ENCODE data around the gene RADIL. TPM values are rescaled to one million over a fixed set of nuclear protein-coding genes. Genes with fewer than 3 reads are reported as not detected.

Gene RADIL
- total and polyA plus RNA-seq, 2 of the 13 experiments (the other 11 are each of a cell fraction or from before 2014, with no cell fraction given) = 0.05 to 0.09 TPM

- TF ChIP-seq ZNF781 (CRISPR knock-in tag; IDR thresholded peaks at IDR 0.05; ENCODE audit: borderline replicate concordance, not compliant biosample characterization) = no peak
- TF ChIP-seq TFDP2 (CRISPR knock-in tag; IDR thresholded peaks at IDR 0.05) = peak; percentile 82
- TF ChIP-seq, protein P1, sequence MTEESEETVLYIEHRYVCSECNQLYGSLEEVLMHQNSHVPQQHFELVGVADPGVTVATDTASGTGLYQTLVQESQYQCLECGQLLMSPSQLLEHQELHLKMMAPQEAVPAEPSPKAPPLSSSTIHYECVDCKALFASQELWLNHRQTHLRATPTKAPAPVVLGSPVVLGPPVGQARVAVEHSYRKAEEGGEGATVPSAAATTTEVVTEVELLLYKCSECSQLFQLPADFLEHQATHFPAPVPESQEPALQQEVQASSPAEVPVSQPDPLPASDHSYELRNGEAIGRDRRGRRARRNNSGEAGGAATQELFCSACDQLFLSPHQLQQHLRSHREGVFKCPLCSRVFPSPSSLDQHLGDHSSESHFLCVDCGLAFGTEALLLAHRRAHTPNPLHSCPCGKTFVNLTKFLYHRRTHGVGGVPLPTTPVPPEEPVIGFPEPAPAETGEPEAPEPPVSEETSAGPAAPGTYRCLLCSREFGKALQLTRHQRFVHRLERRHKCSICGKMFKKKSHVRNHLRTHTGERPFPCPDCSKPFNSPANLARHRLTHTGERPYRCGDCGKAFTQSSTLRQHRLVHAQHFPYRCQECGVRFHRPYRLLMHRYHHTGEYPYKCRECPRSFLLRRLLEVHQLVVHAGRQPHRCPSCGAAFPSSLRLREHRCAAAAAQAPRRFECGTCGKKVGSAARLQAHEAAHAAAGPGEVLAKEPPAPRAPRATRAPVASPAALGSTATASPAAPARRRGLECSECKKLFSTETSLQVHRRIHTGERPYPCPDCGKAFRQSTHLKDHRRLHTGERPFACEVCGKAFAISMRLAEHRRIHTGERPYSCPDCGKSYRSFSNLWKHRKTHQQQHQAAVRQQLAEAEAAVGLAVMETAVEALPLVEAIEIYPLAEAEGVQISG (CRISPR knock-in tag; IDR thresholded peaks at IDR 0.05) = no peak
- TF ChIP-seq SAFB2 (CRISPR knock-in tag; IDR thresholded peaks at IDR 0.05; ENCODE audit: borderline replicate concordance, low read depth) = no peak
- no peak for TF ChIP-seq ZNF224 (CRISPR knock-in tag; IDR thresholded peaks at IDR 0.05)
- no peak for TF ChIP-seq ZNF326 (CRISPR knock-in tag; IDR thresholded peaks at IDR 0.05; ENCODE audit: borderline replicate concordance)
- no peak for TF ChIP-seq RNF2 (conservative IDR thresholded peaks at IDR 0.05; ENCODE audit: low read depth)
- TF ChIP-seq HNRNPH1 (optimal IDR thresholded peaks at IDR 0.05; ENCODE audit: low read depth, low read length) = no peak
- peak; percentile 43; the same call in 1 of the 2 replicates for TF ChIP-seq NFYC (CRISPR knock-in tag; IDR thresholded peaks at IDR 0.05)
- TF ChIP-seq HNRNPK (IDR thresholded peaks at IDR 0.05; ENCODE audit: low read depth, low read length, poor library complexity, severe bottlenecking) = peak; percentile 48
- TF ChIP-seq, protein P2, sequence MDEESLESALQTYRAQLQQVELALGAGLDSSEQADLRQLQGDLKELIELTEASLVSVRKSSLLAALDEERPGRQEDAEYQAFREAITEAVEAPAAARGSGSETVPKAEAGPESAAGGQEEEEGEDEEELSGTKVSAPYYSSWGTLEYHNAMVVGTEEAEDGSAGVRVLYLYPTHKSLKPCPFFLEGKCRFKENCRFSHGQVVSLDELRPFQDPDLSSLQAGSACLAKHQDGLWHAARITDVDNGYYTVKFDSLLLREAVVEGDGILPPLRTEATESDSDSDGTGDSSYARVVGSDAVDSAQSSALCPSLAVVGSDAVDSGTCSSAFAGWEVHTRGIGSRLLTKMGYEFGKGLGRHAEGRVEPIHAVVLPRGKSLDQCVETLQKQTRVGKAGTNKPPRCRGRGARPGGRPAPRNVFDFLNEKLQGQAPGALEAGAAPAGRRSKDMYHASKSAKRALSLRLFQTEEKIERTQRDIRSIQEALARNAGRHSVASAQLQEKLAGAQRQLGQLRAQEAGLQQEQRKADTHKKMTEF (CRISPR knock-in tag; IDR thresholded peaks at IDR 0.05) = 0 out of 2 replicates have a peak, but pooled peaks have one; percentile 29
- TF ChIP-seq JUNB (CRISPR knock-in tag; IDR thresholded peaks at IDR 0.05; ENCODE audit: borderline replicate concordance) = no peak
- peak; percentile 25; the same call in 1 of the 2 replicates for TF ChIP-seq NR2C2 (CRISPR knock-in tag; IDR thresholded peaks at IDR 0.05; ENCODE audit: borderline replicate concordance)
- TF ChIP-seq BHLHE40 (IDR thresholded peaks at IDR 0.05; ENCODE audit: low read length) = no peak
- TF ChIP-seq BORCS8-MEF2B (CRISPR knock-in tag; IDR thresholded peaks at IDR 0.05) = no peak
- TF ChIP-seq ZNF777 (CRISPR knock-in tag; IDR thresholded peaks at IDR 0.05) = peak; percentile 45; the same call in 1 of the 2 replicates
- TF ChIP-seq ZSCAN20 (CRISPR knock-in tag; IDR thresholded peaks at IDR 0.05; ENCODE audit: borderline replicate concordance) = no peak
- no peak for TF ChIP-seq TFE3 (CRISPR knock-in tag; IDR thresholded peaks at IDR 0.05)
- no peak for TF ChIP-seq ZNF747 (CRISPR knock-in tag; IDR thresholded peaks at IDR 0.05; ENCODE audit: borderline replicate concordance)
- TF ChIP-seq SSRP1 (CRISPR knock-in tag; IDR thresholded peaks at IDR 0.05) = no peak
- TF ChIP-seq MTA3 (CRISPR knock-in tag; IDR thresholded peaks at IDR 0.05) = no peak
- TF ChIP-seq NBN (conservative IDR thresholded peaks at IDR 0.05) = no peak
- TF ChIP-seq NFE2L2 (IDR thresholded peaks at IDR 0.05; ENCODE audit: low read length) = no peak
- TF ChIP-seq ZNF816 (CRISPR knock-in tag; IDR thresholded peaks at IDR 0.05; ENCODE audit: borderline replicate concordance) = no peak
These were observed at the start of gene RADIL (continued) for GRCh38 chr7:4883372-4884144.
